Left lung (tissue), 10 donors: ENCODE measurements around the gene GRAMD2B. TPM values are rescaled to one million over a fixed set of nuclear protein-coding genes. Genes with fewer than 3 reads are reported as not detected.

Experiments used
- ATAC-seq: fragments of 200-7000 bp; cut with Tn5 transposase; one replicate; pipeline ENCODE4 v1.9.1; 2020; ENCODE audit warnings: moderate library complexity
- DNase-seq, 4 donors: peaks; one replicate each; pipeline ENCODE4 v3.0.0-alpha.2; 2013 to 2020
- H3K27ac ChIP-seq, 2 donors: fragments of 200-600 bp; sonication (generic) in 1 of 2; one replicate each; pipeline versions ENCODE4 v1.5.0 to v1.8.0; 2020 to 2021
- H3K27me3 ChIP-seq, 2 donors: fragments of 200-600 bp; sonication (generic) in 1 of 2; one replicate each; pipeline versions ENCODE4 v1.5.0 to v1.8.0; 2020 to 2021
- H3K36me3 ChIP-seq, 2 donors: fragments of 200-600 bp; sonication (generic) in 1 of 2; one replicate each; pipeline versions ENCODE4 v1.5.0 to v1.8.0; 2020 to 2021
- H3K4me1 ChIP-seq, 2 donors: fragments of 200-600 bp; one replicate each; pipeline ENCODE4 v1.8.0; 2021
- H3K4me3 ChIP-seq, 2 donors: fragments of 200-600 bp; sonication (generic) in 1 of 2; one replicate each; pipeline versions ENCODE4 v1.5.0 to v1.8.0; 2020 to 2021; ENCODE audit warnings: mild to moderate bottlenecking in 1 of 2
- H3K9me3 ChIP-seq, 2 donors: fragments of 200-600 bp; sonication (generic) in 1 of 2; one replicate each; pipeline versions ENCODE4 v1.5.0 to v1.8.0; 2020 to 2021
- CTCF ChIP-seq, 2 donors: fragments of 200-600 bp; sonication (generic) in 1 of 2; IDR thresholded peaks; one replicate each; pipeline versions ENCODE4 v1.5.0 to v1.8.0; 2021; ENCODE audit warnings: antibody characterized with exemption in 2 of 2
- intact Hi-C, 2 donors: fragments of 100-400 bp; cut with DNase I; formaldehyde crosslinking; loops; one replicate each; pipeline versions ENCODE4 v1.11.2 to v1.14.2; 2022
- polyA plus RNA-seq, 6 donors: library from polyadenylated mRNA; unstranded; fragments of 120-200 nt; gene quantifications; one replicate each; pipeline ENCODE4 v1.2.1, GENCODE V29; 2013; ENCODE audit not compliant: insufficient read length in 6 of 6
- total RNA-seq, 2 donors: library from RNA; stranded (reverse); fragmentation: NEBNext Ultra II Directional; extraction: Animal tissue kit (Norgen Biotek cat#: 25700); gene quantifications; one replicate each; pipeline ENCODE4 v1.2.1, GENCODE V29; 2021
- donor health status: DM: no; HTN: yes; CAD: no.
- donor health status: DM: no; HTN: no; CAD: no.

GRAMD2B gene
- total and polyA plus RNA-seq, 8 donors = 9.8 to 19.2 (median 11.6) TPM

- DNase-seq (no peak), ATAC-seq (no peak)
- Histone ChIP-seq H3K4me3 (no peak overlapping the region), H3K36me3 (no peaks in the 10 kb centered on the region), H3K27me3 (no peaks in the 10 kb centered on the region), H3K27ac (no peak overlapping the region), H3K4me1 (peaks cover 8 to 9% of the 10 kb centered on the region in 2 donors), H3K9me3 (no peaks in the 10 kb centered on the region)
- TF ChIP-seq CTCF (IDR thresholded peaks at IDR 0.05) = no peak
- intact Hi-C loops = no loop called here
Measured at GRCh38 chr5:126419102-126419501, 4.1 kb upstream of the GRAMD2B start.

GRCh38 chr5:126428421-126428820 is 5.2 kb downstream of the GRAMD2B start:
- no peak overlapping the region for H3K4me3 ChIP-seq
- ATAC-seq (no peak), DNase-seq (no peak)
- H3K36me3 ChIP-seq = no peaks in the 10 kb centered on the region
- no peaks in the 10 kb centered on the region for H3K27me3 ChIP-seq
- intact Hi-C loops = no loop called here
- H3K9me3 ChIP-seq = no peaks in the 10 kb centered on the region
- TF ChIP-seq CTCF (IDR thresholded peaks at IDR 0.05) = no peak
- H3K4me1 ChIP-seq = peaks cover 0 to 16% of the 10 kb centered on the region in 2 donors
- no peak overlapping the region for H3K27ac ChIP-seq

GRCh38 chr5:126430631-126431030 is 7.4 kb downstream of the GRAMD2B start:
- intact Hi-C loops = no loop called here

GRCh38 chr5:126433701-126434100 is 10.5 kb downstream of the GRAMD2B start:
- H3K27ac ChIP-seq = no peak overlapping the region
- no peak for TF ChIP-seq CTCF (IDR thresholded peaks at IDR 0.05)
- H3K27me3 ChIP-seq = no peaks in the 10 kb centered on the region
- peaks cover 0 to 15% of the 10 kb centered on the region in 2 donors for H3K36me3 ChIP-seq
- no peaks in the 10 kb centered on the region for H3K9me3 ChIP-seq
- ATAC-seq (no peak), DNase-seq (no peak)
- intact Hi-C loops = no loop called here
- H3K4me3 ChIP-seq = no peak overlapping the region
- H3K4me1 ChIP-seq = no peaks in the 10 kb centered on the region

More at GRCh38 chr5:126430631-126431030, 7.4 kb downstream of the GRAMD2B start:
- Histone ChIP-seq H3K4me3 (no peak overlapping the region), H3K36me3 (no peaks in the 10 kb centered on the region), H3K27me3 (no peaks in the 10 kb centered on the region), H3K27ac (no peak overlapping the region), H3K9me3 (no peaks in the 10 kb centered on the region), H3K4me1 (no peaks in the 10 kb centered on the region)
- ATAC-seq = no peak
- TF ChIP-seq CTCF (IDR thresholded peaks at IDR 0.05) = no peak
- no peak for DNase-seq

- no peak for TF ChIP-seq CTCF (IDR thresholded peaks at IDR 0.05)
- H3K27ac ChIP-seq = no peak overlapping the region
- no peaks in the 10 kb centered on the region for H3K4me1 ChIP-seq
- no peak overlapping the region for H3K4me3 ChIP-seq
- no peaks in the 10 kb centered on the region for H3K9me3 ChIP-seq
- ATAC-seq = no peak
- H3K27me3 ChIP-seq = no peaks in the 10 kb centered on the region
- H3K36me3 ChIP-seq = peaks cover 0 to 15% of the 10 kb centered on the region in 2 donors
- DNase-seq = no peak
- intact Hi-C loops = no loop called here
Measured at GRCh38 chr5:126435261-126435660, 12.1 kb downstream of the GRAMD2B start.
